Measurements from ENCODE around the gene MGST2.

MGST2 gene

GRCh38 chr4:139749338-139749737, 83.7 kb downstream of the MGST2 start:
- DNase-seq (ENCODE audit: low read depth): no peak
- H3K4me3 ChIP-seq (ENCODE audit: control insufficient read depth, low read depth, low read length): no peak overlapping the region
- no peak for TF ChIP-seq CTCF (conservative IDR thresholded peaks at IDR 0.05; ENCODE audit: control insufficient read depth, insufficient read depth, low read depth, low read length)

DNA sequence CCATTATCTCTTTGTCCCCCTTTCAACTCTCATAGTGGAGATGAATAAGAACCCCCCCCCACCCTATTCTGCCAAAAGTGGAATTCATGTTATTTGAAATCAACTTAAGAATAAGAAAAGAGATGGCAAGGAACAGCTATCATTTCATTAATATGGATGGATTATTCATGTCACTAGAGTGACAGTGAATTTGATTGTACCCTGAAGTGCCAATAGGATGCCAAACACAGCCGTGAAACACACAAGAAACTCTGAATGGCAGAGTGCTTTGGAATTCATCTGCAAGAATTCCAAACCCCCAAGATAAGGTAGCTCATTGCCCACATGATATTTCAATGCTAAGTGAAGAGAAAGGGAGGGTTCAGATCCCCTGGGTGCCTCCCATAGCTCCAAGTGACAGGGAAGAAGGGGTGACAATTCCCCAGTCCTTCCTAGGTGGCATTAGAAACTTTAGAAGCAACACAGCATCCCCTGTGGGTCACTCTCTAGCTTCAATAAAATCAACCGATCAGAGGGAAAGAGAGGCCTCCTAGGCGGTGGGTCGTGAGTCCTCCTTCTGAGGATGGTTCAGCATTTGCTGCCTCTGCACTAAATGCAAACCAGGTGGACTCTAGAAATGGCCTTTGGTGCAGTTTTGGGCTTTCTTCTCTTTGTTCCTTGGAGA, 84.3 kb downstream of the MGST2 start:
- no peak for DNase-seq (ENCODE audit: low read depth)
- TF ChIP-seq CTCF (conservative IDR thresholded peaks at IDR 0.05; ENCODE audit: control insufficient read depth, insufficient read depth, low read depth, low read length): no peak
- no peak overlapping the region for H3K4me3 ChIP-seq (ENCODE audit: control insufficient read depth, low read depth, low read length)

- H3K4me3 ChIP-seq (ENCODE audit: control insufficient read depth, low read depth, low read length): no peak overlapping the region
- DNase-seq (ENCODE audit: low read depth): no peak
- no peak for TF ChIP-seq CTCF (conservative IDR thresholded peaks at IDR 0.05; ENCODE audit: control insufficient read depth, insufficient read depth, low read depth, low read length)
Observed at GRCh38 chr4:139753686-139754085, 88.1 kb downstream of the MGST2 start.

Measured in fibroblast of mammary gland (primary cell).